22Rv1 (cell line): ENCODE data around the gene ATRN.
"Not testable (repeated sequence)": the region's sequence is repeated elsewhere in the genome, so short reads cannot be mapped to it uniquely, and the experiment has no call there.

ENCODE experiments used
- H3K27ac ChIP-seq: fragments of 450-650 bp; 2 replicates; pipeline ENCODE4 v1.5.1; 2017
- ZFX ChIP-seq: fragments of 450-650 bp; IDR thresholded peaks from 2 replicates; pipeline ENCODE4 v1.6.1; 2017; ENCODE audit warnings: antibody characterized with exemption, borderline replicate concordance
- TF ChIP-seq, protein P1 (sequence below): fragments of 450-650 bp; IDR thresholded peaks from 2 replicates; pipeline ENCODE4 v1.5.1; 2017; ENCODE audit warnings: mild to moderate bottlenecking

ATRN gene

GRCh38 chr20:3494218-3494617, 23.4 kb downstream of the ATRN start:
- TF ChIP-seq, protein P1, sequence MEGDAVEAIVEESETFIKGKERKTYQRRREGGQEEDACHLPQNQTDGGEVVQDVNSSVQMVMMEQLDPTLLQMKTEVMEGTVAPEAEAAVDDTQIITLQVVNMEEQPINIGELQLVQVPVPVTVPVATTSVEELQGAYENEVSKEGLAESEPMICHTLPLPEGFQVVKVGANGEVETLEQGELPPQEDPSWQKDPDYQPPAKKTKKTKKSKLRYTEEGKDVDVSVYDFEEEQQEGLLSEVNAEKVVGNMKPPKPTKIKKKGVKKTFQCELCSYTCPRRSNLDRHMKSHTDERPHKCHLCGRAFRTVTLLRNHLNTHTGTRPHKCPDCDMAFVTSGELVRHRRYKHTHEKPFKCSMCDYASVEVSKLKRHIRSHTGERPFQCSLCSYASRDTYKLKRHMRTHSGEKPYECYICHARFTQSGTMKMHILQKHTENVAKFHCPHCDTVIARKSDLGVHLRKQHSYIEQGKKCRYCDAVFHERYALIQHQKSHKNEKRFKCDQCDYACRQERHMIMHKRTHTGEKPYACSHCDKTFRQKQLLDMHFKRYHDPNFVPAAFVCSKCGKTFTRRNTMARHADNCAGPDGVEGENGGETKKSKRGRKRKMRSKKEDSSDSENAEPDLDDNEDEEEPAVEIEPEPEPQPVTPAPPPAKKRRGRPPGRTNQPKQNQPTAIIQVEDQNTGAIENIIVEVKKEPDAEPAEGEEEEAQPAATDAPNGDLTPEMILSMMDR: 0 out of 2 replicates have a peak, but pooled peaks have one; percentile 6
- TF ChIP-seq ZFX: no peak
- H3K27ac ChIP-seq: no peak overlapping the region

- no peak overlapping the region for H3K27ac ChIP-seq
- no peak for TF ChIP-seq ZFX
- TF ChIP-seq, protein P1: no peak
Observed at GRCh38 chr20:3502878-3503277, 32.1 kb downstream of the ATRN start.

DNA sequence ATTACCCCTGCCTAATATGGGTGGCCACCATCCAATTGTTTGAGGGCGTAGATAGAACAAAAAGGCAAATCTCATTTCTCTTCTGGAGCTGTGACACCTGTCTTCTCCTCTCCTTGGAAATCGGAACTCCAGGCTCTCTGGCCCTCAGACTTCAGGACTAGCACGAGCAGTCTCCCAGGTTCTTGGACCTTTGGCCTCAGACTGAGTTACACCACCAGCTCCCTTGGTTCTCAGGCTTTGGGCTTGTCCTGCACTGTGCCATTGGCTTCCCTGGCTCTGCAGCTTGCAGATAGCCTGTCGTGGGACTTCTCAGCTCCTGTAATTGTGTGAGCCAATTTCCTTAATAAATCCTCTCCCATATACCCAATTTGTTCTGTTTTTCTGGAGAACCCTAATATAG, 34.3 kb downstream of the ATRN start:
- TF ChIP-seq ZFX: no peak
- TF ChIP-seq, protein P1: no peak

DNA sequence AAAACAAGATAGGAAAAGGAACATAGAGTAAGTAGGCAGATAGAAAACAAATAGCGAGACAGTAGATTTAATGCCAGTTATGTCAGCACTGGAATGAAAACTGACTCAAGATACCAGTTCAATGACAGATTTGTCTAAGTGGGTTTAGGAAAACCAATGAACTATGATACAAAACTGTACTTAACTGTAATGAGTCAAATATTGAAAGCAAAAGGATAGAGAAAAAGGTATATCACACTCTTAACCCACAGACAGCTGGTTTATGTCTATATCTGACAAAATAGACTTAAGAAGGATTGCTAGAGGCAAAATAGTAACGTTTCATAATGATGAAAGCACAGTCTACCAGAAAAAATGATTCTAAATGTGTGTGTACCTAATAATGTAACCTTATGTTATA, 38.2 kb downstream of the ATRN start:
- TF ChIP-seq, protein P1: no peak
- no peak for TF ChIP-seq ZFX
- H3K27ac ChIP-seq: no peak overlapping the region

More for the DNA sequence above, 34.3 kb downstream of the ATRN start:
- no peak overlapping the region for H3K27ac ChIP-seq

DNA sequence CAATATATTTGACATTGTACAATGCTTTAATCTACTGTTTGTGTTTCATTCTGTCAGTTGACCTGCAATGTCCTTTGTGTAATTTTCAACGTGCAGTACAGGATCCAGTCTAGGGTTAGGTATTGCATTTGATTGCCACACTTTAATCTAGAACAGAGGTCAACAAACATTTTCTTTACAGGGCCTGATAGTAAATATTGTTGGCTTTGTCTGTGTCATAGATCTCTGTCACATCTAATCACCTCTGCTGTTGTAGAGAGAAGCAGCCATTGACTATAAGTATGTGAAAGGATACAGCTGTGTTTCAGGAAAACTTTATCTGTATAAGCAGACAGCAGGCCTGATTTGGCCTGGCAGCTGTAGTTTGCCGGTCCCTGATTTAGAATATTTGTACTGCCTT, 39.3 kb downstream of the ATRN start:
- TF ChIP-seq, protein P1: no peak
- TF ChIP-seq ZFX: no peak

GRCh38 chr20:3512239-3512638, 41.4 kb downstream of the ATRN start:
- not testable (repeated sequence) for H3K27ac ChIP-seq

More for the DNA sequence above, 39.3 kb downstream of the ATRN start:
- peak overlapping the region; percentile 24; the same call in 1 of the 2 replicates for H3K27ac ChIP-seq

- TF ChIP-seq, protein P1: no peak
- TF ChIP-seq ZFX: no peak
Observed at GRCh38 chr20:3514012-3514642, 43.3 kb downstream of the ATRN start.

More at GRCh38 chr20:3514012-3514642, 43.3 kb downstream of the ATRN start:
- no peak overlapping the region for H3K27ac ChIP-seq
